ENCODE results near the gene KANK4. TPM values are rescaled to one million over a fixed set of nuclear protein-coding genes. Genes with fewer than 3 reads are reported as not detected.

Gene KANK4
- total RNA-seq, 4 donors from 2014 or later, result 0.54 to 0.59 (median 0.56) TPM; not detected in 1

- TF ChIP-seq CTCF (IDR thresholded peaks at IDR 0.05), result no peak
- no peak for TF ChIP-seq POLR2A (IDR thresholded peaks at IDR 0.05)
- H3K27me3 ChIP-seq, result no peaks in the 10 kb centered on the region
- 91 to 95% methylated on average over 1 of the region's 1 CpG for WGBS, 2 donors
- no peak overlapping the region for H3K4me3 ChIP-seq (replicated peaks in 1 of 3)
- H3K4me1 ChIP-seq, result no peaks in the 10 kb centered on the region
- H3K9me3 ChIP-seq, result no peaks in the 10 kb centered on the region
- H3K27ac ChIP-seq, result no peak overlapping the region
- H3K36me3 ChIP-seq, result no peaks in the 10 kb centered on the region
- DNase-seq, result no peak
- intact Hi-C loops (cut with DNase I), result no loop called here
Observed at GRCh38 chr1:62356257-62356835, 37.1 kb upstream of the KANK4 start.

- H3K4me3 ChIP-seq (replicated peaks in 1 of 3), result no peak overlapping the region
- WGBS, 2 donors, result 92 to 93% methylated on average over 6 to 8 of the region's 8 CpGs
- no peaks in the 10 kb centered on the region for H3K9me3 ChIP-seq
- no peaks in the 10 kb centered on the region for H3K4me1 ChIP-seq
- H3K27ac ChIP-seq, result no peak overlapping the region
- intact Hi-C loops (cut with DNase I), result no loop called here
- DNase-seq, result no peak
- H3K27me3 ChIP-seq, result no peaks in the 10 kb centered on the region
- no peaks in the 10 kb centered on the region for H3K36me3 ChIP-seq
- TF ChIP-seq POLR2A (IDR thresholded peaks at IDR 0.05) (no peak), CTCF (IDR thresholded peaks at IDR 0.05) (no peak)
Observed at GRCh38 chr1:62355095-62355494, 35.9 kb upstream of the KANK4 start.

GRCh38 chr1:62353853-62354252 is 34.6 kb upstream of the KANK4 start:
- 67 to 78% methylated on average over 3 of the region's 3 CpGs for WGBS, 2 donors
- Histone ChIP-seq H3K4me1 (no peaks in the 10 kb centered on the region), H3K9me3 (no peaks in the 10 kb centered on the region), H3K4me3 (replicated peaks in 1 of 3) (no peak overlapping the region), H3K36me3 (no peaks in the 10 kb centered on the region), H3K27me3 (no peaks in the 10 kb centered on the region), H3K27ac (no peak overlapping the region)
- no peak for DNase-seq
- intact Hi-C loops (cut with DNase I), result no loop called here
- TF ChIP-seq POLR2A (IDR thresholded peaks at IDR 0.05), result no peak
- no peak for TF ChIP-seq CTCF (IDR thresholded peaks at IDR 0.05)

- no peak overlapping the region for H3K4me3 ChIP-seq (replicated peaks in 1 of 3)
- TF ChIP-seq POLR2A (IDR thresholded peaks at IDR 0.05), result no peak
- TF ChIP-seq CTCF (IDR thresholded peaks at IDR 0.05), result no peak
- no peaks in the 10 kb centered on the region for H3K4me1 ChIP-seq
- no peaks in the 10 kb centered on the region for H3K36me3 ChIP-seq
- no peak overlapping the region for H3K27ac ChIP-seq
- intact Hi-C loops (cut with DNase I), result no loop called here
- no peaks in the 10 kb centered on the region for H3K27me3 ChIP-seq
- H3K9me3 ChIP-seq, result no peaks in the 10 kb centered on the region
- DNase-seq, result peak in 1 of 2 donors; percentile 24
- WGBS, 2 donors, result 40 to 41% methylated on average over 4 of the region's 4 CpGs
Observed at GRCh38 chr1:62352387-62352786, 33.2 kb upstream of the KANK4 start.

GRCh38 chr1:62349470-62350233 is 30.4 kb upstream of the KANK4 start:
- no peaks in the 10 kb centered on the region for H3K9me3 ChIP-seq
- no peak for TF ChIP-seq POLR2A (IDR thresholded peaks at IDR 0.05)
- TF ChIP-seq CTCF (IDR thresholded peaks at IDR 0.05), result no peak
- no peaks in the 10 kb centered on the region for H3K27me3 ChIP-seq
- no peaks in the 10 kb centered on the region for H3K36me3 ChIP-seq
- intact Hi-C loops (cut with DNase I), result no loop called here
- no peaks in the 10 kb centered on the region for H3K4me1 ChIP-seq
- H3K27ac ChIP-seq, result no peak overlapping the region
- 96 to 98% methylated on average over 2 of the region's 2 CpGs for WGBS, 2 donors
- no peak for DNase-seq
- no peak overlapping the region for H3K4me3 ChIP-seq (replicated peaks in 1 of 3)
